Measurements from ENCODE around the gene GSDMA.

GRCh38 chr17:39972271-39972670, 9.5 kb downstream of the GSDMA start:
- TF ChIP-seq ELF4 (IDR thresholded peaks at IDR 0.05) (no peak), L3MBTL2 (conservative IDR thresholded peaks at IDR 0.05) (no peak), ZNF384 (IDR thresholded peaks at IDR 0.05) (no peak), FOXA1 (IDR thresholded peaks at IDR 0.05) (no peak), BHLHE40 (IDR thresholded peaks at IDR 0.05; ENCODE audit: borderline replicate concordance) (no peak), ARNT (IDR thresholded peaks at IDR 0.05) (no peak), SP1 (IDR thresholded peaks at IDR 0.05) (no peak), CTBP1 (IDR thresholded peaks at IDR 0.05; ENCODE audit: borderline replicate concordance) (no peak), FOXM1 (IDR thresholded peaks at IDR 0.05; ENCODE audit: borderline replicate concordance) (no peak), NFRKB (IDR thresholded peaks at IDR 0.05) (no peak), FOXK2 (IDR thresholded peaks at IDR 0.05) (no peak), SUZ12 (IDR thresholded peaks at IDR 0.05) (no peak)
